K562 (cell line): ENCODE results near the gene B3GALT4. TPM values are rescaled to one million over a fixed set of nuclear protein-coding genes. Genes with fewer than 3 reads are reported as not detected.

Experiments
- ATAC-seq: fragments of 200-7000 bp; cut with Tn5 transposase; 3 replicates; pipeline ENCODE4 v1.9.1; 2020; ENCODE audit warnings: moderate library complexity
- BruUV-seq: library from RNA; stranded (reverse); fragments of 400-500 nt; replicated peaks from 2 replicates; lab custom pipeline; 2021; lab: Mats Ljungman, UMichigan
- CTCF ChIA-PET: fragments of 300-600 bp; formaldehyde crosslinking; extraction: SDS; loops from one replicate; lab custom pipeline; 2021; ENCODE audit warnings: low intra/inter-chr PET ratio; lab: Yijun Ruan, JAX
- POLR2A ChIA-PET: fragments of 300-600, 350-650 bp; sonication (Branson Sonifier 250); formaldehyde crosslinking; extraction: SDS; loops from one replicate; lab custom pipeline; 2021; ENCODE audit warnings: antibody characterized with exemption, inconsistent platforms; lab: Yijun Ruan, JAX
- DNase-seq, 4 experiments: peaks; one replicate each; pipeline versions ENCODE4 v3.0.0 to v3.0.0-alpha.2; 2011 to 2018; ENCODE audit warnings: low spot score in 3 of 4, mixed read lengths in 3 of 4; ENCODE audit errors: extremely low read depth in 1 of 4
- FAIRE-seq: peaks from 2 replicates; lab custom pipeline; 2011; peaks lifted over from hg19 to GRCh38; lab: Jason Lieb, UNC
- H2AFZ ChIP-seq: 2 replicates; pipeline ENCODE4 v1.6.0; 2011; ENCODE audit warnings: low read depth, low read length, control low read depth, inconsistent platforms
- H3K27ac ChIP-seq: fragments of 200-600 bp; 3 replicates; pipeline ENCODE4 v1.8.0; 2011; ENCODE audit warnings: low read depth, mild to moderate bottlenecking, control low read depth, inconsistent platforms, low read length, moderate library complexity, mixed read lengths; ENCODE audit errors: extremely low read depth
- H3K27me3 ChIP-seq, 2 experiments: fragments of 300-600 bp in 1 of 2; 2 replicates in 1 of 2; 3 replicates in 1 of 2; pipeline versions ENCODE4 v1.6.0 to v1.8.0; 2011; ENCODE audit warnings: inconsistent platforms in 2 of 2, low read length in 2 of 2, mild to moderate bottlenecking in 1 of 2, mixed read lengths in 1 of 2, moderate library complexity in 1 of 2; ENCODE audit not compliant: control insufficient read depth in 2 of 2, insufficient read depth in 2 of 2
- H3K36me3 ChIP-seq: fragments of 300-600 bp; 3 replicates; pipeline ENCODE4 v1.8.0; 2011; ENCODE audit warnings: mild to moderate bottlenecking, low read length, inconsistent platforms; ENCODE audit not compliant: control insufficient read depth, insufficient read depth
- H3K4me1 ChIP-seq, 2 experiments: fragments of 200-600 bp in 1 of 2; replicated peaks in 1 of 2; 2 replicates in 1 of 2; 3 replicates in 1 of 2; pipeline versions ENCODE4 v1.5.1 to v1.8.0; 2011; ENCODE audit warnings: inconsistent platforms in 2 of 2, low read length in 2 of 2, mild to moderate bottlenecking in 1 of 2, mixed read lengths in 1 of 2, moderate library complexity in 1 of 2; ENCODE audit not compliant: control insufficient read depth in 2 of 2, insufficient read depth in 2 of 2
- H3K4me2 ChIP-seq: 2 replicates; pipeline ENCODE4 v1.6.1; 2011; ENCODE audit warnings: low read length, control low read depth, inconsistent platforms, mixed read lengths; ENCODE audit not compliant: insufficient read depth
- H3K4me3 ChIP-seq: fragments of 200-600 bp; sonication (generic), shearing (Covaris generic); 2 replicates; pipeline ENCODE4 v1.5.1; 2016; ENCODE audit warnings: control low read depth, inconsistent platforms
- H3K79me2 ChIP-seq: fragments of 200-600 bp; 3 replicates; pipeline ENCODE4 v1.8.0; 2011; ENCODE audit warnings: low read length, inconsistent platforms; ENCODE audit not compliant: control insufficient read depth, insufficient read depth
- H3K9ac ChIP-seq, 2 experiments: 2 replicates each; pipeline versions ENCODE4 v1.6.0 to v1.6.1; 2011; ENCODE audit warnings: low read depth in 2 of 2, low read length in 2 of 2, control low read depth in 1 of 2, inconsistent platforms in 1 of 2, mild to moderate bottlenecking in 1 of 2, mixed read lengths in 1 of 2; ENCODE audit not compliant: insufficient read depth in 1 of 2
- H3K9me1 ChIP-seq: one replicate; pipeline ENCODE4 v1.6.0; 2011; ENCODE audit warnings: inconsistent platforms, mild to moderate bottlenecking, low read length, moderate library complexity; ENCODE audit not compliant: control insufficient read depth, insufficient read depth
- H3K9me3 ChIP-seq: replicated peaks from 2 replicates; pipeline ENCODE4 v1.5.1; 2011; ENCODE audit warnings: low read depth, low read length, inconsistent platforms; ENCODE audit not compliant: control insufficient read depth, insufficient read depth
- H4K20me1 ChIP-seq: replicated peaks from 2 replicates; pipeline ENCODE4 v1.6.1; 2011; ENCODE audit warnings: low read length, inconsistent platforms, mixed read lengths; ENCODE audit not compliant: control insufficient read depth, insufficient read depth
- BCOR ChIP-seq: fragments of 450-650 bp; IDR thresholded peaks from 2 replicates; pipeline ENCODE4 v1.6.1; 2016
- KDM1A ChIP-seq, 2 experiments: fragments of 450-650 bp; IDR thresholded peaks; 2 replicates each; pipeline ENCODE4 v1.6.1; 2016; ENCODE audit warnings: mild to moderate bottlenecking in 2 of 2
- MCM7 ChIP-seq, 2 experiments: fragments of 450-650 bp; IDR thresholded peaks; 2 replicates each; pipeline ENCODE4 v1.6.1; 2016 to 2018
- POLR2G ChIP-seq: fragments of 200-400 bp; formaldehyde crosslinking; IDR thresholded peaks from 2 replicates; pipeline ENCODE4 v1.6.1; 2017; ENCODE audit warnings: low read depth, mild to moderate bottlenecking, antibody characterized with exemption, low read length, moderate library complexity
- RBFOX2 ChIP-seq: fragments of 200-400 bp; formaldehyde crosslinking; IDR thresholded peaks from 2 replicates; pipeline ENCODE4 v1.6.1; 2017; ENCODE audit warnings: low read depth, mild to moderate bottlenecking, low read length, moderate library complexity
- RBM25 ChIP-seq: fragments of 200-400 bp; formaldehyde crosslinking; IDR thresholded peaks from 2 replicates; pipeline ENCODE4 v1.6.1; 2018; ENCODE audit warnings: low read length, low read depth, moderate library complexity; ENCODE audit not compliant: severe bottlenecking
- ZFP36 ChIP-seq: fragments of 150-350 bp; IDR thresholded peaks from 2 replicates; pipeline ENCODE4 v1.6.1; 2018; ENCODE audit warnings: low read length, low read depth; ENCODE audit not compliant: partially characterized antibody
- ZNF740 ChIP-seq, 3 experiments: fragments of 200-800 bp in 1 of 3; sonication (Bioruptor generic) in 1 of 3; sonication (generic) in 1 of 3; formaldehyde crosslinking in 1 of 3; IDR thresholded peaks; 2 replicates each; pipeline versions ENCODE4 v1.6.1 to v1.8.0; 2016 to 2022; ENCODE audit warnings: mild to moderate bottlenecking in 2 of 3, missing compliant biosample characterization in 2 of 3, missing genetic modification characterization in 2 of 3, missing genetic modification reagents in 1 of 3
- WGBS: fragments of 100-300 bp; shearing (Covaris generic); methylation state at CpG from one replicate; pipeline ENCODE4 v1.1.6; 2016; ENCODE audit warnings: low coverage, mixed read lengths; ENCODE audit not compliant: insufficient coverage; ENCODE audit errors: missing lambda C conversion rate; 5-methylcytosine and 5-hydroxymethylcytosine counted together
- in situ Hi-C: fragments of 300-500 bp; cut with MboI; formaldehyde crosslinking; loops from 4 replicates; pipeline ENCODE4 v1.15.0; 2018; ENCODE audit warnings: inconsistent platforms, mixed read lengths
- intact Hi-C: fragments of 100-400 bp; cut with micrococcal nuclease; formaldehyde crosslinking; loops from 2 replicates; pipeline ENCODE4 v1.14.2; 2022
- polyA plus RNA-seq, 8 experiments: library from polyadenylated mRNA; depleted of rRNA in 4 of 8; stranded (reverse) in 5 of 8; unstranded in 3 of 8; fragments of >200 nt; fragmentation: Nextera tagmentation in 2 of 8; fragmentation: Illumina TruSeq in 1 of 8; extraction: Ambion mirVana in 2 of 8; extraction: Trizol in 1 of 8; gene quantifications; 2 replicates each; pipeline versions ENCODE4 v1.2.1 to v1.2.3, GENCODE V29; 2011 to 2014; ENCODE audit warnings: inconsistent platforms in 1 of 8, missing spikeins in 1 of 8
- total RNA-seq, 7 experiments: library from RNA; depleted of rRNA in 6 of 7; stranded (reverse); fragments of >200 nt in 6 of 7; fragmentation: Illumina TruSeq in 2 of 7; extraction: Trizol in 2 of 7; gene quantifications; 2 replicates each; pipeline versions ENCODE4 v1.2.1 to v1.2.3, GENCODE V29; 2011 to 2021; ENCODE audit warnings: low replicate concordance in 1 of 7
- TF ChIP-seq, protein P1 (sequence below), 2 experiments: IDR thresholded peaks; 2 replicates each; pipeline ENCODE4 v1.6.1; 2011; ENCODE audit warnings: borderline replicate concordance in 1 of 2, control low read depth in 1 of 2, low read depth in 1 of 2, low read length in 1 of 2, mild to moderate bottlenecking in 1 of 2, mixed read lengths in 1 of 2, moderate library complexity in 1 of 2; ENCODE audit not compliant: insufficient read depth in 1 of 2, insufficient read length in 1 of 2, poor library complexity in 1 of 2, severe bottlenecking in 1 of 2; ENCODE audit errors: extremely low read depth in 1 of 2
- TF ChIP-seq, protein P2 (sequence below): sonication (generic); formaldehyde crosslinking; IDR thresholded peaks from 2 replicates; pipeline ENCODE4 v1.8.1; 2023; ENCODE audit warnings: mild to moderate bottlenecking, missing genetic modification reagents

Gene B3GALT4
- total and polyA plus RNA-seq, 9 of the 15 experiments (the other 6 are each of a cell fraction or from before 2014, with no cell fraction given), result 0.11 to 1.3 (median 0.53) TPM; not detected in 1

GRCh38 chr6:33296797-33297405 lies 20.0 kb downstream of the B3GALT4 start:
- intact Hi-C loops (loop anchor here (5.0 kb wide), 3 partner anchors 95 to 130 kb away; partner anchors contain the start of genes KIFC1 and PHF1), in situ Hi-C loops (no loop called here)
- Histone ChIP-seq H3K27ac (peak overlapping the region; percentile 94; the same call in 2 of the 3 replicates), H3K4me2 (peak overlapping the region; percentile 79), H3K4me3 (peak overlapping the region; percentile 64), H3K27me3 (no peaks in the 10 kb centered on the region), H3K9ac (peak overlapping the region; percentile 89 to 94; a peak in 3 of 4 replicates), H3K79me2 (peaks cover 45% of the 10 kb centered on the region), H3K9me1 (peaks cover 6% of the 10 kb centered on the region), H3K4me1 (peaks cover 11 to 45% of the 10 kb centered on the region in 2 experiments), H3K9me3 (no peaks in the 10 kb centered on the region), H3K36me3 (peaks cover 59% of the 10 kb centered on the region), H4K20me1 (0 out of 2 replicates have a peak, but pooled peaks cover 3% of the 10 kb centered on the region)
- POLR2A ChIA-PET, result interaction anchor here (0.6 to 1.6 kb wide), 7 partner anchors 8 to 355 kb away, joined by 3 to 11 read pairs (median 3); partner anchors contain the start of genes B3GALT4, PFDN6 and WDR46
- FAIRE-seq (no peak), DNase-seq (no peak), ATAC-seq (no peak)
- BruUV-seq, result no TSS peak
- CTCF ChIA-PET, result no interaction called here
- 81% methylated on average over 11 of the region's 12 CpGs for WGBS
- TF ChIP-seq, protein P1, sequence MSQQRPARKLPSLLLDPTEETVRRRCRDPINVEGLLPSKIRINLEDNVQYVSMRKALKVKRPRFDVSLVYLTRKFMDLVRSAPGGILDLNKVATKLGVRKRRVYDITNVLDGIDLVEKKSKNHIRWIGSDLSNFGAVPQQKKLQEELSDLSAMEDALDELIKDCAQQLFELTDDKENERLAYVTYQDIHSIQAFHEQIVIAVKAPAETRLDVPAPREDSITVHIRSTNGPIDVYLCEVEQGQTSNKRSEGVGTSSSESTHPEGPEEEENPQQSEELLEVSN (IDR thresholded peaks at IDR 0.05; ENCODE audit: borderline replicate concordance in 1 of 2, extremely low read depth in 1 of 2, insufficient read depth in 1 of 2, insufficient read length in 1 of 2, low read depth in 1 of 2, low read length in 1 of 2, poor library complexity in 1 of 2, severe bottlenecking in 1 of 2), result no peak
- no peak for TF ChIP-seq MCM7 (IDR thresholded peaks at IDR 0.05)
- TF ChIP-seq KDM1A (IDR thresholded peaks at IDR 0.05), result 0 out of 4 replicates have a peak, but pooled peaks of 1 of the 2 experiments have one; percentile 37
- peak; percentile 52 for TF ChIP-seq POLR2G
- peak; percentile 91 for TF ChIP-seq RBM25
- TF ChIP-seq, protein P2, sequence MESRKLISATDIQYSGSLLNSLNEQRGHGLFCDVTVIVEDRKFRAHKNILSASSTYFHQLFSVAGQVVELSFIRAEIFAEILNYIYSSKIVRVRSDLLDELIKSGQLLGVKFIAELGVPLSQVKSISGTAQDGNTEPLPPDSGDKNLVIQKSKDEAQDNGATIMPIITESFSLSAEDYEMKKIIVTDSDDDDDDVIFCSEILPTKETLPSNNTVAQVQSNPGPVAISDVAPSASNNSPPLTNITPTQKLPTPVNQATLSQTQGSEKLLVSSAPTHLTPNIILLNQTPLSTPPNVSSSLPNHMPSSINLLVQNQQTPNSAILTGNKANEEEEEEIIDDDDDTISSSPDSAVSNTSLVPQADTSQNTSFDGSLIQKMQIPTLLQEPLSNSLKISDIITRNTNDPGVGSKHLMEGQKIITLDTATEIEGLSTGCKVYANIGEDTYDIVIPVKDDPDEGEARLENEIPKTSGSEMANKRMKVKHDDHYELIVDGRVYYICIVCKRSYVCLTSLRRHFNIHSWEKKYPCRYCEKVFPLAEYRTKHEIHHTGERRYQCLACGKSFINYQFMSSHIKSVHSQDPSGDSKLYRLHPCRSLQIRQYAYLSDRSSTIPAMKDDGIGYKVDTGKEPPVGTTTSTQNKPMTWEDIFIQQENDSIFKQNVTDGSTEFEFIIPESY (CRISPR knock-in tag), result peak; percentile 80
- peak; percentile 89 for TF ChIP-seq BCOR
- TF ChIP-seq ZFP36, result peak; percentile 68
- peak; percentile 60 for TF ChIP-seq RBFOX2
- TF ChIP-seq ZNF740 (CRISPR knock-in tag; IDR thresholded peaks at IDR 0.05), result 0 out of 2 replicates have a peak, but pooled peaks have one; percentile 38
- no peak for TF ChIP-seq ZNF740 (tag; IDR thresholded peaks at IDR 0.05)
- TF ChIP-seq, all 486 proteins: peak for 8
- peak overlapping the region; percentile 22; the same call in 1 of the 2 replicates for H2AFZ ChIP-seq
